SK-N-SH (cell line): Measurements from ENCODE around the gene TMEM106A. TPM values are rescaled to one million over a fixed set of nuclear protein-coding genes. Genes with fewer than 3 reads are reported as not detected.
"Not testable (repeated sequence)": the region's sequence is repeated elsewhere in the genome, so short reads cannot be mapped to it uniquely, and the experiment has no call there.

Experiments
- CTCF ChIA-PET: fragments of 300-600, 350-600 bp; formaldehyde crosslinking; extraction: SDS; loops from one replicate; lab custom pipeline; 2021; lab: Yijun Ruan, JAX
- POLR2A ChIA-PET: fragments of 350-600 bp; sonication (Branson Sonifier 250); formaldehyde crosslinking; extraction: SDS; loops from one replicate; lab custom pipeline; 2020; ENCODE audit warnings: antibody characterized with exemption, inconsistent platforms; lab: Yijun Ruan, JAX
- DNase-seq: peaks from one replicate; pipeline ENCODE4 v3.0.0; 2012
- H2AFZ ChIP-seq: fragments of 200-600 bp; sonication (generic); 2 replicates; pipeline ENCODE4 v1.8.1; 2016; ENCODE audit warnings: antibody characterized with exemption, mild to moderate bottlenecking, low read depth
- H3F3A ChIP-seq: fragments of 200-600 bp; sonication (generic); replicated peaks from 2 replicates; pipeline ENCODE3; 2016; ENCODE audit warnings: antibody characterized with exemption, mild to moderate bottlenecking; ENCODE audit not compliant: insufficient read depth
- H3K27ac ChIP-seq, 2 experiments: fragments of 200-500 bp in 1 of 2; fragments of 200-600 bp in 1 of 2; sonication (Bioruptor generic) in 1 of 2; sonication (generic), shearing (Covaris generic) in 1 of 2; 2 replicates each; pipeline versions ENCODE4 v1.5.1 to v1.6.1; 2014 to 2016; ENCODE audit warnings: low read depth in 2 of 2, inconsistent platforms in 1 of 2, low read length in 1 of 2, mild to moderate bottlenecking in 1 of 2, mixed read lengths in 1 of 2
- H3K27me3 ChIP-seq: fragments of 200-600 bp; sonication (generic), shearing (Covaris generic); 2 replicates; pipeline ENCODE4 v1.6.1; 2016; ENCODE audit warnings: mixed run types; ENCODE audit not compliant: insufficient read depth
- H3K36me3 ChIP-seq, 2 experiments: fragments of 200-500 bp in 1 of 2; fragments of 200-600 bp in 1 of 2; sonication (Bioruptor generic) in 1 of 2; sonication (generic) in 1 of 2; replicated peaks in 1 of 2; 2 replicates each; pipeline versions ENCODE3 to v1.5.1; 2014 to 2016; ENCODE audit warnings: low read length in 1 of 2, mild to moderate bottlenecking in 1 of 2; ENCODE audit not compliant: insufficient read depth in 2 of 2, control insufficient read depth in 1 of 2
- H3K4me1 ChIP-seq, 2 experiments: fragments of 200-500 bp in 1 of 2; fragments of 200-600 bp in 1 of 2; sonication (Bioruptor generic) in 1 of 2; sonication (generic), shearing (Covaris generic) in 1 of 2; 2 replicates each; pipeline versions ENCODE4 v1.5.1 to v1.6.1; 2014 to 2016; ENCODE audit warnings: low read depth in 1 of 2, low read length in 1 of 2, mixed run types in 1 of 2; ENCODE audit not compliant: insufficient read depth in 2 of 2, control insufficient read depth in 1 of 2
- H3K4me2 ChIP-seq: fragments of 200-600 bp; sonication (generic), shearing (Covaris generic); 2 replicates; pipeline ENCODE4 v1.6.1; 2017; ENCODE audit warnings: mixed run types
- H3K4me3 ChIP-seq, 2 experiments: fragments of 200-500 bp in 1 of 2; fragments of 200-600 bp in 1 of 2; sonication (Bioruptor generic) in 1 of 2; sonication (generic), shearing (Covaris generic) in 1 of 2; 2 replicates each; pipeline versions ENCODE4 v1.5.1 to v1.8.1; 2014 to 2016; ENCODE audit warnings: low read depth in 2 of 2, inconsistent platforms in 1 of 2, low read length in 1 of 2, mild to moderate bottlenecking in 1 of 2, mixed read lengths in 1 of 2, moderate library complexity in 1 of 2
- H3K79me2 ChIP-seq: fragments of 200-600 bp; sonication (generic); 2 replicates; pipeline ENCODE4 v1.8.1; 2017; ENCODE audit warnings: mild to moderate bottlenecking; ENCODE audit not compliant: insufficient read depth
- H3K9ac ChIP-seq: fragments of 200-600 bp; sonication (generic); 2 replicates; pipeline ENCODE4 v1.6.1; 2017; ENCODE audit warnings: mixed run types
- H3K9me2 ChIP-seq: fragments of 200-600 bp; sonication (generic); 2 replicates; pipeline ENCODE4 v1.6.1; 2017; ENCODE audit warnings: mixed run types
- H3K9me3 ChIP-seq: fragments of 200-600 bp; sonication (generic); 2 replicates; pipeline ENCODE4 v1.6.1; 2017; ENCODE audit warnings: mixed run types, mild to moderate bottlenecking, moderate library complexity
- H4K20me1 ChIP-seq: fragments of 200-600 bp; sonication (generic); 2 replicates; pipeline ENCODE4 v1.6.1; 2017; ENCODE audit warnings: mild to moderate bottlenecking, mixed run types; ENCODE audit not compliant: insufficient read depth
- MEF2A ChIP-seq: IDR thresholded peaks from 2 replicates; pipeline ENCODE4 v1.4.0; 2012; ENCODE audit warnings: low read depth, borderline replicate concordance
- MXI1 ChIP-seq: IDR thresholded peaks from 2 replicates; pipeline ENCODE4 v1.6.1; 2012; ENCODE audit warnings: mild to moderate bottlenecking, low read depth, low read length, improper control_type of control experiment
- POLR2AphosphoS5 ChIP-seq: IDR thresholded peaks from 2 replicates; pipeline ENCODE4 v1.6.1; 2012; ENCODE audit warnings: low read depth, low read length
- RAD21 ChIP-seq: IDR thresholded peaks from 2 replicates; pipeline ENCODE4 v1.6.1; 2012; ENCODE audit warnings: mild to moderate bottlenecking, low read length
- RFX5 ChIP-seq: IDR thresholded peaks from 2 replicates; pipeline ENCODE4 v1.6.1; 2012; ENCODE audit warnings: mild to moderate bottlenecking, improper control_type of control experiment, low read length
- TEAD4 ChIP-seq: IDR thresholded peaks from 2 replicates; pipeline ENCODE4 v1.4.0; 2012; ENCODE audit warnings: mild to moderate bottlenecking, borderline replicate concordance; ENCODE audit not compliant: insufficient read depth
- WGBS: methylation state at CpG from one replicate; pipeline ENCODE4 v1.1.6; 2017; ENCODE audit warnings: low lambda C conversion rate; 5-methylcytosine and 5-hydroxymethylcytosine counted together
- polyA plus RNA-seq, 3 experiments: library from polyadenylated mRNA; depleted of rRNA; stranded (reverse); fragments of >200 nt; gene quantifications; 2 replicates each; pipeline ENCODE4 v1.2.3, GENCODE V29; 2012
- TF ChIP-seq, protein P1 (sequence below): IDR thresholded peaks from 2 replicates; pipeline ENCODE4 v1.4.0; 2012; ENCODE audit warnings: low read depth, borderline replicate concordance
- TF ChIP-seq, protein P2 (sequence below): IDR thresholded peaks from 2 replicates; pipeline ENCODE4 v1.4.0; 2012; ENCODE audit warnings: low read depth

Gene TMEM106A
- 0.03 and 0.12 TPM in 2 replicates for polyA plus RNA-seq (2012; rRNA removed)
- 0.01 TPM in 1 of 2 replicates, not detected in the other for polyA plus RNA-seq (2012; cell fraction: cytosol; rRNA removed)
- 0.32 and 0.42 TPM in 2 replicates for polyA plus RNA-seq (2012; cell fraction: nucleus; rRNA removed)

- Histone ChIP-seq H3K36me3 (peaks cover 23 to 37% of the 10 kb centered on the region in 2 experiments), H3K9me2 (no peaks in the 10 kb centered on the region)
- TF ChIP-seq RFX5 (no peak), RAD21 (no peak), POLR2AphosphoS5 (0 out of 2 replicates have a peak, but pooled peaks have one; percentile 9)
- TF ChIP-seq, protein P1, sequence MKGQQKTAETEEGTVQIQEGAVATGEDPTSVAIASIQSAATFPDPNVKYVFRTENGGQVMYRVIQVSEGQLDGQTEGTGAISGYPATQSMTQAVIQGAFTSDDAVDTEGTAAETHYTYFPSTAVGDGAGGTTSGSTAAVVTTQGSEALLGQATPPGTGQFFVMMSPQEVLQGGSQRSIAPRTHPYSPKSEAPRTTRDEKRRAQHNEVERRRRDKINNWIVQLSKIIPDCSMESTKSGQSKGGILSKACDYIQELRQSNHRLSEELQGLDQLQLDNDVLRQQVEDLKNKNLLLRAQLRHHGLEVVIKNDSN = no peak
- TF ChIP-seq, all 33 proteins: peak for 1
- H3K27ac ChIP-seq = no peak within 1 kb of the TSS
- no peak within 1 kb of the TSS for H3K4me2 ChIP-seq
- CTCF ChIA-PET = interaction anchor here (2.0 kb wide), 1 partner anchor 11 kb away, joined by 6 read pairs; no protein-coding TSS in a partner anchor
- no peak within 1 kb of the TSS for H3K9ac ChIP-seq
- H3K4me1 ChIP-seq = no peaks in the 10 kb centered on the region
- H3K4me3 ChIP-seq = no peak within 1 kb of the TSS
- H3K27me3 ChIP-seq = no peaks in the 10 kb centered on the region
- no peaks in the 10 kb centered on the region for H3K9me3 ChIP-seq
- no peaks in the 10 kb centered on the region for H4K20me1 ChIP-seq
- no peaks in the 10 kb centered on the region for H3K79me2 ChIP-seq
- no peak for DNase-seq
- POLR2A ChIA-PET = interaction anchor here (1.1 kb wide), 1 partner anchor 40 kb away, joined by 3 read pairs; no protein-coding TSS in a partner anchor
- no peak within 1 kb of the TSS for H2AFZ ChIP-seq
- peaks cover 9% of the 10 kb centered on the region for H3F3A ChIP-seq
- 82% methylated on average over 51 of the region's 54 CpGs for WGBS
These were observed at the start of gene TMEM106A for GRCh38 chr17:43211480-43212402. Gene TMEM106A, plus strand, starts transcription at chr17:43211875. Its CDS starts 1,167 bp downstream, at chr17:43213042.

DNA sequence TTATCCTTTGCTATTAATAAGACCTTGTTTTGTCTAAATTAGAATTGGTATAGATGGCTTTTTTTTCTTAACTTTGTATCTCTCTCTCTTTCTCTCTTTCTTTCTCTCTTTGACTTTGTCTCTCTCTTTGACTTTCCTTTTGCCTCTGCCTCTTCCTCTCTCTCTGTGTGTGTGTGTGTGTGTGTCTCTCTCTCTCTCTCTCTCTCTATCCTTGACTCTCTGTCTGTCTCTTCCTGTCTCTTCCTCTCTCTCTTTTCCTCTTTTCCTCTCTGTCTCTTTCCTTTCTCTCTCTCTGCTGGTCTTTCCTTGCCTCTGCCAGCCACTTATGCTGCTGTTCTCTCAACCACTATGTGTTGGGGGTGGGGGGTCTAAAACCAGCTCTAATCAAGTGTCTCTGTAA, 45.7 kb upstream of the TMEM106A start:
- POLR2A ChIA-PET, H3K4me1 ChIP-seq, H3K27ac ChIP-seq, H3K9me3 ChIP-seq, H4K20me1 ChIP-seq, H3K9me2 ChIP-seq, DNase-seq, H2AFZ ChIP-seq, H3K36me3 ChIP-seq, H3K4me2 ChIP-seq, H3K27me3 ChIP-seq, CTCF ChIA-PET, H3K9ac ChIP-seq, H3K4me3 ChIP-seq: not testable (repeated sequence)
- H3K79me2 ChIP-seq = peaks cover 30% of the 10 kb centered on the region
- H3F3A ChIP-seq = peaks cover 20% of the 10 kb centered on the region

- under 1% methylated on average over 29 of the region's 29 CpGs for WGBS
- Histone ChIP-seq H3K36me3 (peaks cover 0 to 4% of the 10 kb centered on the region in 2 experiments), H3K4me3 (peak overlapping the region; percentile 78 to 89), H3K79me2 (peaks cover 55% of the 10 kb centered on the region), H3K9me2 (no peaks in the 10 kb centered on the region), H3K9me3 (no peaks in the 10 kb centered on the region), H3K27ac (peak overlapping the region; percentile 83 to 97), H3K9ac (peak overlapping the region; percentile 89), H2AFZ (peak overlapping the region; percentile 83)
- CTCF ChIA-PET = interaction anchor here (0.7 to 1.8 kb wide), 8 partner anchors 15 to 315 kb away, joined by 3 to 6 read pairs (median 3); partner anchors contain the start of genes BRCA1 and DHX8
- TF ChIP-seq TEAD4 (no peak), MXI1 (peak; percentile 88), MEF2A (no peak)
- TF ChIP-seq, protein P2, sequence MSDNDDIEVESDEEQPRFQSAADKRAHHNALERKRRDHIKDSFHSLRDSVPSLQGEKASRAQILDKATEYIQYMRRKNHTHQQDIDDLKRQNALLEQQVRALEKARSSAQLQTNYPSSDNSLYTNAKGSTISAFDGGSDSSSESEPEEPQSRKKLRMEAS = 0 out of 2 replicates have a peak, but pooled peaks have one; percentile 56
- TF ChIP-seq, all 33 proteins: peak for 2
- H3F3A ChIP-seq = peaks cover 41% of the 10 kb centered on the region
- no peaks in the 10 kb centered on the region for H3K27me3 ChIP-seq
- DNase-seq = peak; percentile 49
- POLR2A ChIA-PET = interaction anchor here (0.8 to 1.6 kb wide), 4 partner anchors 50 to 172 kb away, joined by 3 to 9 read pairs (median 4); partner anchors contain the start of gene RPL27
- H4K20me1 ChIP-seq = no peaks in the 10 kb centered on the region
- H3K4me1 ChIP-seq = peaks cover 0 to 4% of the 10 kb centered on the region in 2 experiments; a peak in 2 of 4 replicates
- H3K4me2 ChIP-seq = peak overlapping the region; percentile 90
These were observed 42.0 kb upstream of the TMEM106A start for GRCh38 chr17:43169561-43170139.
